A673 (cell line): ENCODE results near the gene FRMD4A.

Source experiments
- CTCF ChIP-seq: fragments of 300-800, 200-600 bp; sonication (generic); conservative IDR thresholded peaks from 2 replicates; pipeline ENCODE4 v1.5.1; 2017; ENCODE audit warnings: low read depth, mild to moderate bottlenecking, antibody characterized with exemption, low read length, moderate library complexity, mixed read lengths
- EZH2 ChIP-seq: fragments of 200-600 bp; sonication (generic); IDR thresholded peaks from 2 replicates; pipeline ENCODE4 v1.6.1; 2017; ENCODE audit warnings: borderline replicate concordance, low read depth, mild to moderate bottlenecking, mixed read lengths, antibody characterized with exemption, low read length; ENCODE audit not compliant: poor library complexity, severe bottlenecking

GRCh38 chr10:14356921-14357320 lies 26.2 kb upstream of the FRMD4A start:
- TF ChIP-seq CTCF (no peak), EZH2 (no peak)
